GM12878 (cell line): Measurements from ENCODE around the gene PPFIBP1.

Experiments used
- CTCF ChIP-seq, 3 experiments: IDR thresholded peaks in 2 of 3; conservative IDR thresholded peaks in 1 of 3; 2 replicates each; pipeline ENCODE4 v1.5.1; 2011; ENCODE audit warnings: low read depth in 3 of 3, low read length in 3 of 3, mild to moderate bottlenecking in 3 of 3, control low read depth in 2 of 3, moderate library complexity in 2 of 3, inconsistent platforms in 1 of 3, mixed read lengths in 1 of 3; ENCODE audit not compliant: control insufficient read depth in 2 of 3, insufficient read depth in 1 of 3; ENCODE audit errors: extremely low read depth in 1 of 3
- EP300 ChIP-seq, 2 experiments: fragments of 150-350 bp in 1 of 2; IDR thresholded peaks; 2 replicates each; pipeline ENCODE4 v1.6.1; 2011 to 2012; ENCODE audit warnings: low read depth in 2 of 2, low read length in 2 of 2, borderline replicate concordance in 1 of 2, improper control_type of control experiment in 1 of 2, inconsistent platforms in 1 of 2; ENCODE audit not compliant: control insufficient read depth in 1 of 2
- ETV6 ChIP-seq, 2 experiments: fragments of 450-650 bp in 1 of 2; IDR thresholded peaks in 1 of 2; conservative IDR thresholded peaks in 1 of 2; 2 replicates each; pipeline ENCODE4 v1.6.1; 2014; ENCODE audit warnings: antibody characterized with exemption in 1 of 2, borderline replicate concordance in 1 of 2, low read depth in 1 of 2, mild to moderate bottlenecking in 1 of 2, moderate library complexity in 1 of 2
- FOS ChIP-seq: IDR thresholded peaks from 3 replicates; pipeline ENCODE4 v1.6.1; 2011; ENCODE audit warnings: borderline replicate concordance; ENCODE audit not compliant: insufficient read length; ENCODE audit errors: extremely low read depth
- GABPA ChIP-seq: IDR thresholded peaks from 2 replicates; pipeline ENCODE4 v1.6.1; 2014; ENCODE audit warnings: antibody characterized with exemption, low read depth, mild to moderate bottlenecking, inconsistent platforms
- JUND ChIP-seq: IDR thresholded peaks from 2 replicates; pipeline ENCODE4 v1.6.1; 2012; ENCODE audit warnings: low read depth, mild to moderate bottlenecking, low read length, improper control_type of control experiment, moderate library complexity
- ZBTB33 ChIP-seq: fragments of 450-650 bp; IDR thresholded peaks from 2 replicates; pipeline ENCODE4 v1.6.1; 2017; ENCODE audit warnings: mild to moderate bottlenecking
- ZZZ3 ChIP-seq: IDR thresholded peaks from 2 replicates; pipeline ENCODE4 v1.6.1; 2011; ENCODE audit warnings: low read depth; ENCODE audit not compliant: control insufficient read depth, insufficient read length

GRCh38 chr12:27696864-27697564, 173.0 kb downstream of the PPFIBP1 start:
- TF ChIP-seq EP300 (IDR thresholded peaks at IDR 0.05; ENCODE audit: borderline replicate concordance in 1 of 2, control insufficient read depth in 1 of 2, low read depth in 2 of 2, low read length in 2 of 2) (no peak), JUND (no peak), CTCF (IDR thresholded peaks at IDR 0.05 in 2 of 3, conservative IDR thresholded peaks at IDR 0.05 in 1 of 3; ENCODE audit: control insufficient read depth in 2 of 3, extremely low read depth in 1 of 3, insufficient read depth in 1 of 3, low read depth in 3 of 3, low read length in 3 of 3) (no peak), GABPA (no peak), ZZZ3 (no peak), FOS (no peak), ZBTB33 (no peak), ETV6 (conservative IDR thresholded peaks at IDR 0.05 in 1 of 2, IDR thresholded peaks at IDR 0.05 in 1 of 2; ENCODE audit: borderline replicate concordance in 1 of 2, low read depth in 1 of 2) (no peak)
